Breast epithelium (tissue), 4 donors: ENCODE measurements around the gene APOA4. TPM values are rescaled to one million over a fixed set of nuclear protein-coding genes. Genes with fewer than 3 reads are reported as not detected.
"Not testable (repeated sequence)": the region's sequence is repeated elsewhere in the genome, so short reads cannot be mapped to it uniquely, and the experiment has no call there.

Experiments
- DNase-seq, 2 donors: peaks; one replicate each; pipeline ENCODE4 v3.0.0-alpha.2; 2019; ENCODE audit warnings: low spot score in 2 of 2
- H3K27ac ChIP-seq, 2 donors: fragments of 200-600 bp; sonication (generic) in 1 of 2; one replicate each; pipeline ENCODE4 v1.5.1; 2016 to 2019; ENCODE audit warnings: mild to moderate bottlenecking in 1 of 2
- H3K27me3 ChIP-seq, 2 donors: fragments of 200-600 bp; sonication (generic) in 1 of 2; one replicate each; pipeline versions ENCODE4 v1.5.1 to v1.6.0; 2017 to 2019; ENCODE audit warnings: control low read depth in 1 of 2, mild to moderate bottlenecking in 1 of 2
- H3K36me3 ChIP-seq: fragments of 200-600 bp; one replicate; pipeline ENCODE4 v1.5.1; 2019
- H3K4me1 ChIP-seq, 2 donors: fragments of 200-600 bp; sonication (generic); one replicate each; pipeline ENCODE4 v1.5.1; 2016 to 2019; ENCODE audit warnings: control low read depth in 1 of 2
- H3K4me3 ChIP-seq, 3 donors: fragments of 200-600 bp; sonication (generic); 1 replicate in 2 of 3; 2 replicates in 1 of 3; pipeline ENCODE4 v1.5.1; 2016 to 2019; ENCODE audit warnings: mild to moderate bottlenecking in 3 of 3, moderate library complexity in 2 of 3
- H3K9me3 ChIP-seq, 2 donors: fragments of 200-600 bp; sonication (generic) in 1 of 2; one replicate each; pipeline ENCODE4 v1.5.1; 2016 to 2019; ENCODE audit warnings: control low read depth in 1 of 2
- POLR2A ChIP-seq: fragments of 450-650 bp; IDR thresholded peaks from one replicate; pipeline ENCODE4 v1.6.1; 2016; ENCODE audit warnings: antibody characterized with exemption, mild to moderate bottlenecking, moderate library complexity
- POLR2AphosphoS5 ChIP-seq, 3 donors: sonication (generic); formaldehyde crosslinking; IDR thresholded peaks; one replicate each; pipeline ENCODE4 v1.6.1; 2017; ENCODE audit warnings: antibody characterized with exemption in 3 of 3
- intact Hi-C: fragments of 100-400 bp; cut with DNase I; formaldehyde crosslinking; loops from one replicate; pipeline ENCODE4 v1.15.1; 2023; ENCODE audit warnings: low total_unique reads
- total RNA-seq, 3 donors: library from RNA; depleted of rRNA; stranded (reverse); fragments of >200 nt; gene quantifications; one replicate each; pipeline ENCODE4 v1.1.0, GENCODE V29; 2016
- TF ChIP-seq, protein P1 (sequence below), 3 donors: fragments of 450-650 bp; IDR thresholded peaks; one replicate each; pipeline ENCODE4 v1.5.1; 2016 to 2017; ENCODE audit warnings: antibody characterized with exemption in 3 of 3, mild to moderate bottlenecking in 3 of 3, moderate library complexity in 3 of 3

Gene APOA4
- total RNA-seq, 3 donors from 2014 or later, result 0.33 TPM; not detected in 2

- Histone ChIP-seq H3K4me1 (no peaks in the 10 kb centered on the region), H3K9me3 (no peaks in the 10 kb centered on the region), H3K27me3 (no peaks in the 10 kb centered on the region), H3K4me3 (no peak within 1 kb of the TSS), H3K27ac (no peak within 1 kb of the TSS), H3K36me3 (no peaks in the 10 kb centered on the region)
- DNase-seq, result no peak
- intact Hi-C loops, result no loop called here
- TF ChIP-seq, protein P1, sequence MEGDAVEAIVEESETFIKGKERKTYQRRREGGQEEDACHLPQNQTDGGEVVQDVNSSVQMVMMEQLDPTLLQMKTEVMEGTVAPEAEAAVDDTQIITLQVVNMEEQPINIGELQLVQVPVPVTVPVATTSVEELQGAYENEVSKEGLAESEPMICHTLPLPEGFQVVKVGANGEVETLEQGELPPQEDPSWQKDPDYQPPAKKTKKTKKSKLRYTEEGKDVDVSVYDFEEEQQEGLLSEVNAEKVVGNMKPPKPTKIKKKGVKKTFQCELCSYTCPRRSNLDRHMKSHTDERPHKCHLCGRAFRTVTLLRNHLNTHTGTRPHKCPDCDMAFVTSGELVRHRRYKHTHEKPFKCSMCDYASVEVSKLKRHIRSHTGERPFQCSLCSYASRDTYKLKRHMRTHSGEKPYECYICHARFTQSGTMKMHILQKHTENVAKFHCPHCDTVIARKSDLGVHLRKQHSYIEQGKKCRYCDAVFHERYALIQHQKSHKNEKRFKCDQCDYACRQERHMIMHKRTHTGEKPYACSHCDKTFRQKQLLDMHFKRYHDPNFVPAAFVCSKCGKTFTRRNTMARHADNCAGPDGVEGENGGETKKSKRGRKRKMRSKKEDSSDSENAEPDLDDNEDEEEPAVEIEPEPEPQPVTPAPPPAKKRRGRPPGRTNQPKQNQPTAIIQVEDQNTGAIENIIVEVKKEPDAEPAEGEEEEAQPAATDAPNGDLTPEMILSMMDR (IDR thresholded peaks at IDR 0.05), result no peak
- no peak for TF ChIP-seq POLR2AphosphoS5 (IDR thresholded peaks at IDR 0.05)
- TF ChIP-seq POLR2A, result no peak
Observed at GRCh38 chr11:116837231-116838091, 14.4 kb upstream of the APOA4 start, which contains the start of gene APOA1. APOA1 (minus strand) TSS chr11:116837622; CDS start chr11:116837387, 235 bp downstream.

DNA sequence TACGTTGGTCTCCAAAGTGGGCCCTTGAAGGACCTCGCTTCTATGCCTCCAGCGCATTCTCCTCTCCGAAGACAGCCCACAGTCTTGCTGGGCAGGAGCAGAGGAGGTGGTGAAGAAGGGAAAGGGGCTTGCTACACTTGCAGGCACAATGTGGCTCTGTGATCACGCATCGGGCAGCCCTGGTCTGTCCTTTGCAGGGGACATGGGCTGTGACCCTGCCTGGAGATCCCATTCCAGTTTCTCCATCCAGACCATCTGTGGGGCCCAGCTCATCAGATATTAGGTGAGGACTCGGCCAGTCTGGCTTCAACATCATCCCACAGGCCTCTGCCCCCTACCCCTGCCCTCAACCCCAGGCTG is 13.5 kb upstream of the APOA4 start:
- no peak for TF ChIP-seq POLR2AphosphoS5 (IDR thresholded peaks at IDR 0.05)
- no peak for TF ChIP-seq POLR2A
- TF ChIP-seq, protein P1 (IDR thresholded peaks at IDR 0.05), result no peak
- Histone ChIP-seq H3K27me3 (no peaks in the 10 kb centered on the region), H3K9me3 (no peaks in the 10 kb centered on the region), H3K27ac (no peak overlapping the region), H3K4me1 (no peaks in the 10 kb centered on the region), H3K4me3 (no peak overlapping the region), H3K36me3 (no peaks in the 10 kb centered on the region)
- no peak for DNase-seq
- intact Hi-C loops, result no loop called here

DNA sequence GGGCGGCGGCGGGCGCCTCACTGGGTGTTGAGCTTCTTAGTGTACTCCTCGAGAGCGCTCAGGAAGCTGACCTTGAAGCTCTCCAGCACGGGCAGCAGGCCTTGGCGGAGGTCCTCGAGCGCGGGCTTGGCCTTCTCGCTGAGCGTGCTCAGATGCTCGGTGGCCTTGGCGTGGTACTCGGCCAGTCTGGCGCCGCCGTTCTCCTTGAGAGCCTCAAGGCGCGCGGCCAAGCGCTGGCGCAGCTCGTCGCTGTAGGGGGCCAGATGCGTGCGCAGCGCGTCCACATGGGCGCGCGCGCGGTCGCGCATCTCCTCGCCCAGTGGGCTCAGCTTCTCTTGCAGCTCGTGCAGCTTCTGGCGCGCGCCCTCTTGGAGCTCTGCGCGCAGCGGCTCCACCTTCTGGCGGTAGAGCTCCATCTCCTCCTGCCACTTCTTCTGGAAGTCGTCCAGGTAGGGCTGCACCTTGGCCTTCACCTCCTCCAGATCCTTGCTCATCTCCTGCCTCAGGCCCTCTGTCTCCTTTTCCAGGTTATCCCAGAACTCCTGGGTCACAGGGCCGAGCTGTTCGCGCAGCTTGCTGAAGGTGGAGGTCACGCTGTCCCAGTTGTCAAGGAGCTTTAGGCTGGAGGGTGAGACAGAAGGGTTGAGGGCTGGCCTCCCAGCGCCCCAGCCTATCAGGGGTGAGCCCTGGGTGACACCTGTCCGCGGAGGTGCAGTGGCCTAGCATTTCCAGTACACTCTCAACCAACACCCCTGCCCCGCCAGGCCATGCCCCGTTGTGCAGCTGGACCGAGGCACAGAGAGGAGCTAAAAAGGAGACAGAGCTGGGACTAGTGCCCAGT is 12.9 kb upstream of the APOA4 start:
- TF ChIP-seq, protein P1 (IDR thresholded peaks at IDR 0.05), result peak in 2 of 3 donors; percentile 43 to 52
- TF ChIP-seq POLR2AphosphoS5 (IDR thresholded peaks at IDR 0.05) (peak in 1 of 3 donors; percentile 59), POLR2A (no peak)
- Histone ChIP-seq H3K4me3 (peak overlapping the region; percentile 34 to 63 (median 50)), H3K27me3 (no peaks in the 10 kb centered on the region), H3K9me3 (no peaks in the 10 kb centered on the region), H3K4me1 (no peaks in the 10 kb centered on the region), H3K36me3 (no peaks in the 10 kb centered on the region), H3K27ac (peak overlapping the region in 1 of 2 donors; percentile 28)
- intact Hi-C loops, result no loop called here
- DNase-seq, result peak; percentile 54 to 83

DNA sequence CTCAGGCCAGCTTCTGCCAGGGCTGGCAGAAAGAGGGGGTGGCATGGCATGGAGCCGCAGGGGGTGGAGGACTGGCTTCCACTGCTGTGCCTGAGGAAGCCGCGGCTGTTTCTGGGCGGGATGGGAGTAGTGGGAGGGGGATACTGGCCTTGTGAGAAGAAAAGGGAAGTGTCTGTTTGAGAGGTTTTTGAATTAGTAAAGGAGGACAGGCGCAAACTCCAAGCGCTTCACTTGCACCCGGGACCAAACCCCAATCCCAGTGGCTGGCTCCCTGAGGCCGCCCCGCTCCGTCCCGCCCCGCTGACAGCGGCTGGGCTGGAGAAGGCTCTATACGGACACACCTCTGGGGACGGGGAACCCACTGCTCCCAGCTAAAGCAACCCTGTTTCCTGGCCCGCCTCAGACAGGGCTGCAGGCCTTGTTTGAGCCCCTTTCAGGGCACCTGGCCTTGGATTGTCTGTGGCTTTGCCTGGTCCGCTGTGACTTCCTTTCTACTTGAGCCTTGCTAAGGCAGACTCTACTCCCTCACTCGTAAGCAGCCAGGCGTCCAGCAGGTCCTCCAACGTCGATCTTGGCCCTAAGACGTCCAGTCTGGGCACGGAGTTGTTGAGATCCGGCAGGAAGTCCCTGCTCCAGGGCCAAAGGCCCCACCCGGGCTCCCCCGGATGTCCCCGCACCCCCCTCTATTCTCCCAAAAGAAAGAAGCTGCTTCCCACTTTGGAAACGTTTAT is 12.1 kb upstream of the APOA4 start:
- intact Hi-C loops, result no loop called here
- DNase-seq, result no peak
- peak overlapping the region in 1 of 2 donors; percentile 35 for H3K27ac ChIP-seq
- H3K36me3 ChIP-seq, result no peaks in the 10 kb centered on the region
- TF ChIP-seq POLR2A (no peak), POLR2AphosphoS5 (IDR thresholded peaks at IDR 0.05) (no peak)
- TF ChIP-seq, protein P1 (IDR thresholded peaks at IDR 0.05), result no peak
- peak overlapping the region; percentile 34 to 63 (median 50) for H3K4me3 ChIP-seq
- no peaks in the 10 kb centered on the region for H3K4me1 ChIP-seq
- no peaks in the 10 kb centered on the region for H3K27me3 ChIP-seq
- no peaks in the 10 kb centered on the region for H3K9me3 ChIP-seq

DNA sequence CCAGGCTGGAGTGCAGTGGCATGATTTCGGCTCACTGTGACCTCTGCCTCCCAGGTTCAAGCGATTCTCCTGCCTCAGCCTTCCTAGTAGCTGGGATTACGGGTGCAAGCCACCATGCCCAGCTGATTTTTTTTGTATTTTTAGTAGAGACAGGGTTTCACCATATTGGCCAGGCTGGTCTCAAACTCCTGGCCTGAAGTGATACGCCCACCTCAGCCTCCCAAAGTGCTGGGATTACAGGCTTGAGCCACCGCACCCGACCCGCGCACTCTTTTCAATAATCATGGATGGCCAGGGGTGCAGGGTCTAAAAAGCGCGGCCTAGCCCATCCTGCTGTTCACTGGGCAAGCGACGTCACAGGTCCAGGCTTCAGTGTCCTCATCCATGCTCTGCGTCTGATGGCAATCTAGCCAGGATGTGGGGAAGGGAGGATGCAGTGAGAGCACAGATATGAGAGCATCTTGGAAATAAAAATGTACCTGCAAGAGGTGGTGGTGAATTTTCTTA is 11.5 kb upstream of the APOA4 start:
- H3K36me3 ChIP-seq, H3K4me1 ChIP-seq, H3K9me3 ChIP-seq, intact Hi-C loops, H3K4me3 ChIP-seq, H3K27me3 ChIP-seq, DNase-seq, H3K27ac ChIP-seq: not testable (repeated sequence)
